Measurements from ENCODE around the gene SOX10.
"Not testable (repeated sequence)": the region's sequence is repeated elsewhere in the genome, so short reads cannot be mapped to it uniquely, and the experiment has no call there.

Gene SOX10

GRCh38 chr22:37985751-37986281 is 1.5 kb upstream of the SOX10 start:
- no peak for DNase-seq

GRCh38 chr22:37985050-37985585 is 763 bp upstream of the SOX10 start:
- no peak for DNase-seq

GRCh38 chr22:37982938-37983859 is 1.2 kb downstream of the SOX10 start:
- no peak for DNase-seq

GRCh38 chr22:37982151-37982785 is 2.1 kb downstream of the SOX10 start:
- no peak for DNase-seq

- DNase-seq, result no peak
Observed at GRCh38 chr22:37981282-37982011, 2.9 kb downstream of the SOX10 start.

- DNase-seq, result no peak
Observed at GRCh38 chr22:37979782-37980181, 4.6 kb downstream of the SOX10 start.

- DNase-seq, result no peak
Observed at GRCh38 chr22:37976547-37976946, 7.8 kb downstream of the SOX10 start.

GRCh38 chr22:37976022-37976421 is 8.3 kb downstream of the SOX10 start:
- DNase-seq, result not testable (repeated sequence)

GRCh38 chr22:37975153-37975552 is 9.2 kb downstream of the SOX10 start:
- no peak for DNase-seq

GRCh38 chr22:37973271-37974170 is 10.8 kb downstream of the SOX10 start:
- no peak for DNase-seq

- DNase-seq, result no peak
Observed at GRCh38 chr22:37972527-37972926, 11.8 kb downstream of the SOX10 start.

GRCh38 chr22:37971475-37972434 is 12.6 kb downstream of the SOX10 start:
- no peak for DNase-seq

GRCh38 chr22:37970864-37971263 is 13.5 kb downstream of the SOX10 start:
- DNase-seq, result no peak

- DNase-seq, result no peak
Observed at GRCh38 chr22:37968452-37969251, 15.7 kb downstream of the SOX10 start.

- DNase-seq, result no peak
Observed at GRCh38 chr22:37967637-37968451, 16.5 kb downstream of the SOX10 start.

GRCh38 chr22:37967147-37967546 is 17.2 kb downstream of the SOX10 start:
- no peak for DNase-seq

GRCh38 chr22:37965940-37966664 is 18.3 kb downstream of the SOX10 start:
- DNase-seq, result no peak

- no peak for DNase-seq
Observed at GRCh38 chr22:37961062-37961461, 23.3 kb downstream of the SOX10 start.

All from GDM1 (cell line).